Pancreas (tissue), 10 donors: ENCODE results near the gene ERAP2. TPM values are rescaled to one million over a fixed set of nuclear protein-coding genes. Genes with fewer than 3 reads are reported as not detected.

Experiments used
- ATAC-seq, 4 donors: fragments of 200-7000 bp; cut with Tn5 transposase; one replicate each; pipeline versions ENCODE4 v1.8.0 to v1.9.1; 2020; ENCODE audit warnings: mild to moderate bottlenecking in 4 of 4, moderate library complexity in 4 of 4
- DNase-seq, 6 donors: peaks; one replicate each; pipeline ENCODE4 v3.0.0-alpha.2; 2020
- FAIRE-seq: peaks from 2 replicates; lab custom pipeline; 2012; peaks lifted over from hg19 to GRCh38; lab: Jason Lieb, UNC
- H3K27ac ChIP-seq, 4 donors: fragments of 200-600 bp; sonication (generic); 1 replicate in 3 of 4; 2 replicates in 1 of 4; pipeline versions ENCODE4 v1.5.0 to v1.8.0; 2020
- H3K27me3 ChIP-seq, 4 donors: fragments of 200-600 bp; one replicate each; pipeline ENCODE4 v1.8.0; 2021
- H3K36me3 ChIP-seq, 3 donors: fragments of 200-600 bp; sonication (generic) in 1 of 3; one replicate each; pipeline versions ENCODE4 v1.5.0 to v1.8.0; 2020 to 2021
- H3K4me1 ChIP-seq, 3 donors: fragments of 200-600 bp; one replicate each; pipeline ENCODE4 v1.8.0; 2021
- H3K4me3 ChIP-seq, 4 donors: fragments of 200-600 bp; sonication (generic) in 2 of 4; one replicate each; pipeline versions ENCODE4 v1.5.0 to v1.8.0; 2020 to 2021
- H3K9me3 ChIP-seq, 4 donors: fragments of 200-600 bp; one replicate each; pipeline ENCODE4 v1.8.0; 2021
- WGBS, 2 donors: extraction: QIAGEN DNeasy Blood & Tissue Kit; methylation state at CpG; one replicate each; pipeline ENCODE4 v1.1.7; 2013; 5-methylcytosine and 5-hydroxymethylcytosine counted together
- intact Hi-C, 3 donors: fragments of 100-400 bp; cut with DNase I; formaldehyde crosslinking; loops; one replicate each; pipeline versions ENCODE4 v1.11.1 to v1.14.2; 2022
- polyA plus RNA-seq, 2 donors: library from polyadenylated mRNA; stranded (reverse); fragments of 200-250 nt; gene quantifications; one replicate each; pipeline ENCODE4 v1.2.3, GENCODE V29; 2013
- total RNA-seq, 6 donors: library from RNA; stranded (reverse); fragmentation: NEBNext Ultra II Directional in 4 of 6; extraction: Animal tissue kit (Norgen Biotek cat#: 25700) in 4 of 6; gene quantifications; one replicate each; pipeline versions ENCODE4 v1.2.1 to v1.2.4, GENCODE V29; 2021 to 2023
- TF ChIP-seq, protein P1 (sequence below), 4 donors: fragments of 200-600 bp; sonication (generic) in 3 of 4; IDR thresholded peaks; one replicate each; pipeline versions ENCODE4 v1.5.0 to v1.8.0; 2021; ENCODE audit warnings: antibody characterized with exemption in 4 of 4
- donor health status: healthy with polysubstance abuse.
- donor health status: DM: no; HTN: no; CAD: no; lungs with moderate emphysema.
- donor health status: DM: no; HTN: no; CAD: no.
- donor health status: control.
- donor health status: control.
- donor health status: Bipolar disorder and iron deficiency.
- donor health status: DM: yes; HTN: yes; CAD: no.
- donor health status: DM: no; HTN: no; CAD: no.
- donor health status: DM: no; HTN: no; CAD: no.
- donor health status: DM: yes; HTN: yes; CAD: no.

The ERAP2 gene
- total and polyA plus RNA-seq, 8 donors = 0.22 to 9.3 (median 1.4) TPM

DNA sequence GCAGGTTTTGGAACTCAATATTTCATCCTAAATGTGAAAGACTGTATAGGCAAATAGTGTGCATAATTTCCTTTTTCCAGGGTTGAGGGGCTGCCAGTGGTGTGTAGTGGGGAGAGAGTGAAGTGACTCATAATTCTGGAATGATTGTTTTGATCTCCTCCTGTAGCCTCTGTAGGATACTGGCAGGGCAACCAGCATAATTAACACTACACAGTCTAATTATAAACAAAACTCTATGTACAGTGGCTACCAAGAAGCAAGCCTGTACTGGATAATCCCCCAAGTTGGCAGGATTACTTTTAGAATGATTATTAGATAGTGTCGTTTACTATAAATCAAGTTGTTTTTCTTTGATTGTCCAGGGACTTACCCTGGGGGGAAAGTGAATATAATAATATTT is 91.8 kb downstream of the ERAP2 start:
- no peak for FAIRE-seq
- TF ChIP-seq, protein P1, sequence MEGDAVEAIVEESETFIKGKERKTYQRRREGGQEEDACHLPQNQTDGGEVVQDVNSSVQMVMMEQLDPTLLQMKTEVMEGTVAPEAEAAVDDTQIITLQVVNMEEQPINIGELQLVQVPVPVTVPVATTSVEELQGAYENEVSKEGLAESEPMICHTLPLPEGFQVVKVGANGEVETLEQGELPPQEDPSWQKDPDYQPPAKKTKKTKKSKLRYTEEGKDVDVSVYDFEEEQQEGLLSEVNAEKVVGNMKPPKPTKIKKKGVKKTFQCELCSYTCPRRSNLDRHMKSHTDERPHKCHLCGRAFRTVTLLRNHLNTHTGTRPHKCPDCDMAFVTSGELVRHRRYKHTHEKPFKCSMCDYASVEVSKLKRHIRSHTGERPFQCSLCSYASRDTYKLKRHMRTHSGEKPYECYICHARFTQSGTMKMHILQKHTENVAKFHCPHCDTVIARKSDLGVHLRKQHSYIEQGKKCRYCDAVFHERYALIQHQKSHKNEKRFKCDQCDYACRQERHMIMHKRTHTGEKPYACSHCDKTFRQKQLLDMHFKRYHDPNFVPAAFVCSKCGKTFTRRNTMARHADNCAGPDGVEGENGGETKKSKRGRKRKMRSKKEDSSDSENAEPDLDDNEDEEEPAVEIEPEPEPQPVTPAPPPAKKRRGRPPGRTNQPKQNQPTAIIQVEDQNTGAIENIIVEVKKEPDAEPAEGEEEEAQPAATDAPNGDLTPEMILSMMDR (IDR thresholded peaks at IDR 0.05) = no peak
- Histone ChIP-seq H3K9me3 (no peaks in the 10 kb centered on the region), H3K4me3 (no peak overlapping the region), H3K36me3 (no peaks in the 10 kb centered on the region), H3K27ac (no peak overlapping the region), H3K4me1 (peaks cover 10 to 18% (median 16%) of the 10 kb centered on the region in 3 donors), H3K27me3 (no peaks in the 10 kb centered on the region)
- 23 to 24% methylated on average over 1 of the region's 1 CpG for WGBS, 2 donors
- intact Hi-C loops = no loop called here
- DNase-seq = no peak
- peak in 2 of 4 donors; percentile 54 to 71 for ATAC-seq

DNA sequence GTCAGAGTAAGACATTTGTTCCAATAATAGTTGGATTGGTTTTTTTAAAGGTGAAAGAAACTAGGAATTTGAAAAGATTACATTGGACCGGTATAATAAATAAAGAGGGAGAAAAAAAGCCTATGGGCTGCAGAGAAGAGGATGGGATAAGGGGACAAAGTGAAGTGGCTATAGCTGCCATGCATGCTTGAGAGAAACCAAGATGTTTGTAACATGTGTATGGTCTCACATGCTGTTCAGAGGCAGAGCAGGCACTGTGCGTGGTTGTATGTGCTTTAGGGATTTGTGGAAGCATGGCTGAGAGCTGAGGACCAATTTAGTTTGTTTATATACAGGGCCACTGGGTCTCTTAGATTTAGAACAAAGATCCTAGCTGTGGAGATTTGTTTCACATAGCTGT is 92.3 kb downstream of the ERAP2 start:
- H3K9me3 ChIP-seq = no peaks in the 10 kb centered on the region
- H3K27me3 ChIP-seq = no peaks in the 10 kb centered on the region
- H3K36me3 ChIP-seq = no peaks in the 10 kb centered on the region
- ATAC-seq (peak in 2 of 4 donors; percentile 15 to 49), DNase-seq (no peak), FAIRE-seq (no peak)
- 63 to 65% methylated on average over 2 of the region's 2 CpGs for WGBS, 2 donors
- intact Hi-C loops = no loop called here
- TF ChIP-seq, protein P1 (IDR thresholded peaks at IDR 0.05) = no peak
- H3K27ac ChIP-seq = no peak overlapping the region
- H3K4me1 ChIP-seq = peaks cover 10 to 18% (median 13%) of the 10 kb centered on the region in 3 donors
- H3K4me3 ChIP-seq = no peak overlapping the region

Other genes starting within 250 kb of the ERAP2 start
- gene CAST, start 214.1 kb upstream of the ERAP2 start, total RNA-seq = 100 to 1,000 TPM in 1 of 6 donors, 10 to 100 TPM in 5; 56.4 to 100 (median 68.1) TPM
- gene CAST, start 214.1 kb upstream of the ERAP2 start, polyA plus RNA-seq = 10 to 100 TPM; 26.5 to 37.5 TPM
- 10 to 100 TPM; 17.1 to 48.1 (median 23.4) TPM for gene ERAP1, start 68.6 kb upstream of the ERAP2 start, total RNA-seq
- gene ERAP1, start 68.6 kb upstream of the ERAP2 start, polyA plus RNA-seq = 1 to 10 TPM; 3.5 to 8.1 TPM
- 10 to 100 TPM in 3 of 6 donors, 1 to 10 TPM in 3; 9.1 to 20.0 (median 12.4) TPM for gene LNPEP, start 59.6 kb downstream of the ERAP2 start, total RNA-seq
- gene LNPEP, start 59.6 kb downstream of the ERAP2 start, polyA plus RNA-seq = 1 to 10 TPM; 2.0 to 4.6 TPM